ENCODE results near the gene B3GAT1. TPM values are rescaled to one million over a fixed set of nuclear protein-coding genes. Genes with fewer than 3 reads are reported as not detected.

B3GAT1 gene
- total RNA-seq, 4 donors from 2014 or later: 0.19 to 0.72 (median 0.55) TPM

DNA sequence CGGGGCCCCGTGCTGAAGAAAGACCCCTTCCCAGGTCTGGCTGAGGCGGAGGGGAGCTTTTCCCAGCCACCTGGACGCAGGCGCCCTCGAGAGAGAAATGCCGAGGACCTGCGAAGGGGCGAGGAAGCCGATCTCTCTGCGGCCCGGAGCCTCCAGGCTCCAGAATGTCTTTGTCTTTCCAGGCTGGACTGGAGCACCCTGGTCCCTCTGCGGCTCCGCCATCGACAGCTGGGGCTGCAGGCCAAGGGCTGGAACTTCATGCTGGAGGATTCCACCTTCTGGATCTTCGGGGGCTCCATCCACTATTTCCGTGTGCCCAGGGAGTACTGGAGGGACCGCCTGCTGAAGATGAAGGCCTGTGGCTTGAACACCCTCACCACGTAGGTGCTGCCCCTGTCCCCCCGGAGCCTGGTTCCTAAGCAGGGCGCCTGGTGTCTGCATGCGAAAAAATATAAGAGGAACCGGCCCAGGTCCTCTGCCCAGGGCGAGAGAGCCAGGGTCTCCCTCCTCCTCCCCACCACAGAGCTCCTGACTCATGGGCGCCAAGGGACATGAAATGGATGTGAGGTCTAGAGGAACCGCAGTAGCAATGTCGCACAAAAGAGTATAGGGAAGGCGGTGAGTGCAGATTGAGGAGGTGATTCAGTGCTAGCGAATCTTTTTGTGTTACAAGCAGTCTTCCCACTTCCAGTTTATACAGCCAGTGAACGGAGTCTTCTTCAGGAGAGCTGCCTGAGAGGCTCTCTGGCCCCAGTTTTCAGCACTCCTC, 69.3 kb downstream of the B3GAT1 start:
- ATAC-seq (ENCODE audit: low FRiP score) (no peak), DNase-seq (ENCODE audit: low spot score) (no peak)
- TF ChIP-seq, protein P1, sequence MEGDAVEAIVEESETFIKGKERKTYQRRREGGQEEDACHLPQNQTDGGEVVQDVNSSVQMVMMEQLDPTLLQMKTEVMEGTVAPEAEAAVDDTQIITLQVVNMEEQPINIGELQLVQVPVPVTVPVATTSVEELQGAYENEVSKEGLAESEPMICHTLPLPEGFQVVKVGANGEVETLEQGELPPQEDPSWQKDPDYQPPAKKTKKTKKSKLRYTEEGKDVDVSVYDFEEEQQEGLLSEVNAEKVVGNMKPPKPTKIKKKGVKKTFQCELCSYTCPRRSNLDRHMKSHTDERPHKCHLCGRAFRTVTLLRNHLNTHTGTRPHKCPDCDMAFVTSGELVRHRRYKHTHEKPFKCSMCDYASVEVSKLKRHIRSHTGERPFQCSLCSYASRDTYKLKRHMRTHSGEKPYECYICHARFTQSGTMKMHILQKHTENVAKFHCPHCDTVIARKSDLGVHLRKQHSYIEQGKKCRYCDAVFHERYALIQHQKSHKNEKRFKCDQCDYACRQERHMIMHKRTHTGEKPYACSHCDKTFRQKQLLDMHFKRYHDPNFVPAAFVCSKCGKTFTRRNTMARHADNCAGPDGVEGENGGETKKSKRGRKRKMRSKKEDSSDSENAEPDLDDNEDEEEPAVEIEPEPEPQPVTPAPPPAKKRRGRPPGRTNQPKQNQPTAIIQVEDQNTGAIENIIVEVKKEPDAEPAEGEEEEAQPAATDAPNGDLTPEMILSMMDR (IDR thresholded peaks at IDR 0.05): no peak

DNA sequence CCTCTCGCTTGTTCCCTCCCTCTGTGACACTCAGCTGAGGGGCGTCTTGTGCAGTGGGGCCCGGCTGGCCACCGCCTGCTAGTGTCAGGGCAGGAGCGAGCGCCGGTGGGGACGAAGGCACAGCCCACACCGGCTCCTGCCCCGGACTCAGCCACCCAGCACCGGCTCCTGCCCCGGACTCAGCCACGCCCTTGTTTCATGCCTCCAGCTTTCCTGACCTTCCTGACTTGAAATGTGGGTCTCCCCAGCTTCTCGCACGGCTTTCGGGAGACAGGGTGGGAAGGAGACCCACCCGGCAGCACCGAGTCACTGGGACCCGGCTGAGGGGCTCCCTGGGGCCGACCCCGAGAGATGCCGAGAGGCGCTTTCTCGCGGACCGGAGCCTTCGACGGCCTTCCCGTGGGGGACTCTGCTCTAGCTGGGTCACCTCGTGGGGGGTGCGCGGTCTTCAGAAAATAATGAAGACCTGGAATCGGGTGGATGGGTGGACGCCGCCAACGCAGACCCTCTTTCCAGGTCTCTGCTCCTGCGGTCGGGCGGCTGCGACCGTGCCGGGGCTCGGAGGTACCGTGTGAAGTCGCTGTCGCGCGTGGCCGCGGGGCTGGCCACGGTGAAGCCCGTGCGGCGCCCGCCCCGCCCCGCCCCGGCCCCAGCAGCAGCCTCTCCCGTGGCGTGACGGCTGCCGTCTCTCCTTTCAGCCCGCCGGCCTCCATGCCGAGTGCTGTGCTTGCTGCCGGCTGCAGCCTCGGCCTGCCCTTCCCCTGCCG, 70.1 kb downstream of the B3GAT1 start:
- TF ChIP-seq, protein P1 (IDR thresholded peaks at IDR 0.05): no peak
- ATAC-seq (ENCODE audit: low FRiP score) (no peak), DNase-seq (ENCODE audit: low spot score) (no peak)

DNA sequence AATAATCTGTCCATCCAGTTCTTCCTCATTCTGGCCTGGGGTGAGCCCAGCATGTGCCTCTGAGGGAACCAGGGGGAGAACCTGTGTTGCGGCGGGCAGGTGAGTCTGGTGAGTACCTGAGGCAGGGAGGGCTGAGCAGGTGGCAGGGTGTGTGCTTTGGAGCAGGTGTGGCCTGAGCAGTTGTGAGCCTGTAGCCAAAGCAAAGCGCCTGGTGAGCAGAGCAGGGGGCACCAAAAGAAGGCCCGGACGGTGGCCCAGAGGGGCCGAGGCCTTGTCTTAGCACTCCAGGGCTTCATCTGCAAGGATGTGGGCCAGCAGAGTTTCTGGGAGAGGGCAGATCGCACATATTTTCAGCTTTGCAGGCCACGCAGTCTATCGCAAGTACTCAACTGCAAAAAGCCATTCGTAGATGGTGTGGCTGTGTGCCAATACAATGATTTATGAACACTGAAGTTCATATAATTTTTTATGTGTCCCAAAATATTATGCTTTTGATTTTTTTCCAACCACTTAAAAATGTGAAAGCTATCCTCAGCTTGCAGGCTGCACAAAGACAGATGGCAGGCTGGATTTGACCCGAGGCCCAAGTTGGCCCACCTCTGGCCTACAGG, 71.6 kb downstream of the B3GAT1 start:
- TF ChIP-seq, protein P1 (IDR thresholded peaks at IDR 0.05): no peak
- ATAC-seq (ENCODE audit: low FRiP score) (no peak), DNase-seq (ENCODE audit: low spot score) (no peak)

DNA sequence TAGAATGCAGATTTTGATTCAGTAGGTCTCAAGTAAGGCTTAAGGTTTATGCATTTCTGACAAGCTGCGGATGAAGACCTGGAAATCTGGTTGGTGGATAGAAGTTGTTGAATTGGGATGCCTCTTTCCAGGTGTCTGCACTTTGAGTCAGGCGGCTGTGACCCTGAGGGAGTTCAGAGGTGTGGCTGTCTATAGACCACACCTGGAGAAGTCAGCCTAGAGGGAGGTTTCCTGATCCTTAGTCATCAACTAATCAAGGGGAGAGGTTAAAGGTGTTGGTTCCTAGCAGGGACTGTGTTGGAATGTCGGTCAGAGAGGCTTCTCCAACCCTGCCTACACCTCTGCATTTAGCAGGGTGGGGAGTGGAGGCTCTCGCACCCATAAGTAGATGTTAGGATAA, 72.3 kb downstream of the B3GAT1 start:
- no peak for DNase-seq (ENCODE audit: low spot score)
- TF ChIP-seq, protein P1 (IDR thresholded peaks at IDR 0.05): no peak
- ATAC-seq (ENCODE audit: low FRiP score): no peak

DNA sequence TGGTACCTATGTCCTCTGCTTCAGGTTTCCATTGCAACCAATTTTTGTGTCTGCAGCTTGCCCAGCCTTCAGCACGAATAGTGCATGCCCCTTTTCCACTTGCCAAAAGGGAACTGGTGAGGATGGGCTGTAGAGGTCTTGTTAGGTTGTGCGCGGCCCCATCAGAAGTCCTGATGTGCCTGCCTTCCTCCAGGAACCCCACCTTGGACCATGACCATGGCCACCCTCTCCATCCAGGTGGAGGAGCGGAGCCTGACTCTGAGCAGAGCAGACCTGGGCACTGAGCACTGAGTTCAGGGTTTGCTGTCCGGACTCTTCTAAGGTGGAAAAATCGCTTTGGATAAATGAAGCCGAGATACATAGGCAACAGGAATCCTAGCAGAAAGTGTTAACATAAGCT, 73.4 kb downstream of the B3GAT1 start:
- TF ChIP-seq, protein P1 (IDR thresholded peaks at IDR 0.05): no peak
- DNase-seq (ENCODE audit: low spot score) (no peak), ATAC-seq (ENCODE audit: low FRiP score) (no peak)

DNA sequence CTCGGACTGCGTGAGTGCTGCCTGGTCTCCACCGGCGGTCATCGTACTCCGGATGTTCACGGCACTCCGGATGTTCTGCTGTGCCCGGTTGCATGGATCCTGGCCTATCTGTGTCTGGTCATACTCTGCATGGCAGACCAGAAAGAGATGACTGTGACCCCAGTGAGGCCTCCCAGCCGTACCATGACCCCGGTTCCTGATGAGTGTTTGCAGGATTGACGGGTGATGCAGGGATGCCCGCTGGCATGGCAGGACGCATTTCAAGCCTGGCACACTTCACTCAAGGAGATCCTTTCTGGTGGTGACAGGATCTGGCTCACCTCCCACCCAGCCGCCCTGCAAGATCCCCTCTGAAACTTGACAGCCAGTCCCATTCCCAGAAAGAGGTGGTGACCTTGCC, 74.0 kb downstream of the B3GAT1 start:
- ATAC-seq (ENCODE audit: low FRiP score): no peak
- TF ChIP-seq, protein P1 (IDR thresholded peaks at IDR 0.05): no peak
- no peak for DNase-seq (ENCODE audit: low spot score)

Data from omental fat pad (tissue), 4 donors.